Measurements from ENCODE around the gene HOXB3.

DNA sequence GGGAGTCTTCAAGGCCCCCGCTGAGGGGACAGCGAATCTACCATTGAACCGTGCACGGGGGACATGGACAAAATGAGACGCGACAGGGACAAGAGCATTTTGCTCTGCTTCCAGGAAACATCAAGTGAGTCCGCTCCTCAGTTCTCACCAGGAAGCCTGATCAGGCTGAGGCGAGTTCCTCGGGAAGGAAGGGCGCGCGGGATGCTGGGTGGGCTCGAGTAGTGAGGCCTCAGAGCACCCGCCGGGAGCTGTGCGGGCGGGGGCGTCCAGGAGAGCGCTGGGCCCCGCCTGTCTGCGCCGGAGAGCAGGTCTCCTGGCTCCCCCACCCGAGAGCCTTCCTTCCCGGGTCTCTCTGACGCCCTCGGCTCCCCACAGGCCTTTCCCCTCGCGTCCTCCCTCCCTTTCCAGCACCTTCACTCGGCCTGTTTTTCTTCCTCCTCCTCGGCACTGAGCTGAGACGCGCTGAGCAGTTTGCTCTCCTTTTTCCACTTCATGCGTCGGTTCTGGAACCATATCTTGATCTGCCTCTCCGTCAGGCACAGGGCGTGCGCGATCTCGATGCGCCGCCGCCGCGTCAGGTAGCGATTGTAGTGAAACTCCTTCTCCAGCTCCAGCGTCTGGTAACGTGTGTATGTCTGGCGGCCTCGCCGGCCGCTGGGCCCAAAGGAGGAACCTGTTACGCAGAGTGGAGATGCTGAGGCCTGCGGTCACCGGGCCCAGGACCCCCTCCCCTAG is 6.1 kb upstream of the HOXB3 start:
- TF ChIP-seq, protein P1, sequence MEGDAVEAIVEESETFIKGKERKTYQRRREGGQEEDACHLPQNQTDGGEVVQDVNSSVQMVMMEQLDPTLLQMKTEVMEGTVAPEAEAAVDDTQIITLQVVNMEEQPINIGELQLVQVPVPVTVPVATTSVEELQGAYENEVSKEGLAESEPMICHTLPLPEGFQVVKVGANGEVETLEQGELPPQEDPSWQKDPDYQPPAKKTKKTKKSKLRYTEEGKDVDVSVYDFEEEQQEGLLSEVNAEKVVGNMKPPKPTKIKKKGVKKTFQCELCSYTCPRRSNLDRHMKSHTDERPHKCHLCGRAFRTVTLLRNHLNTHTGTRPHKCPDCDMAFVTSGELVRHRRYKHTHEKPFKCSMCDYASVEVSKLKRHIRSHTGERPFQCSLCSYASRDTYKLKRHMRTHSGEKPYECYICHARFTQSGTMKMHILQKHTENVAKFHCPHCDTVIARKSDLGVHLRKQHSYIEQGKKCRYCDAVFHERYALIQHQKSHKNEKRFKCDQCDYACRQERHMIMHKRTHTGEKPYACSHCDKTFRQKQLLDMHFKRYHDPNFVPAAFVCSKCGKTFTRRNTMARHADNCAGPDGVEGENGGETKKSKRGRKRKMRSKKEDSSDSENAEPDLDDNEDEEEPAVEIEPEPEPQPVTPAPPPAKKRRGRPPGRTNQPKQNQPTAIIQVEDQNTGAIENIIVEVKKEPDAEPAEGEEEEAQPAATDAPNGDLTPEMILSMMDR (IDR thresholded peaks at IDR 0.05) = no peak
- TF ChIP-seq JUND (IDR thresholded peaks at IDR 0.05) (no peak), SMC3 (IDR thresholded peaks at IDR 0.05; ENCODE audit: low read depth, low read length) (no peak), YY1 (IDR thresholded peaks at IDR 0.05; ENCODE audit: low read depth) (no peak), FOXM1 (IDR thresholded peaks at IDR 0.05; ENCODE audit: low read depth) (no peak), SIN3A (IDR thresholded peaks at IDR 0.05; ENCODE audit: borderline replicate concordance, low read depth, low read length) (no peak), RAD21 (IDR thresholded peaks at IDR 0.05; ENCODE audit: low read length) (no peak), GABPA (IDR thresholded peaks at IDR 0.05; ENCODE audit: low read depth) (no peak), EP300 (IDR thresholded peaks at IDR 0.05; ENCODE audit: borderline replicate concordance in 1 of 2, low read depth in 1 of 2, low read length in 1 of 2) (no peak), EZH2phosphoT487 (IDR thresholded peaks at IDR 0.05; ENCODE audit: borderline replicate concordance, low read depth) (no peak)
- TF ChIP-seq, protein P2, sequence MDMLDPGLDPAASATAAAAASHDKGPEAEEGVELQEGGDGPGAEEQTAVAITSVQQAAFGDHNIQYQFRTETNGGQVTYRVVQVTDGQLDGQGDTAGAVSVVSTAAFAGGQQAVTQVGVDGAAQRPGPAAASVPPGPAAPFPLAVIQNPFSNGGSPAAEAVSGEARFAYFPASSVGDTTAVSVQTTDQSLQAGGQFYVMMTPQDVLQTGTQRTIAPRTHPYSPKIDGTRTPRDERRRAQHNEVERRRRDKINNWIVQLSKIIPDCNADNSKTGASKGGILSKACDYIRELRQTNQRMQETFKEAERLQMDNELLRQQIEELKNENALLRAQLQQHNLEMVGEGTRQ (IDR thresholded peaks at IDR 0.05; ENCODE audit: borderline replicate concordance, low read depth, low read length) = no peak
- TF ChIP-seq, protein P3, sequence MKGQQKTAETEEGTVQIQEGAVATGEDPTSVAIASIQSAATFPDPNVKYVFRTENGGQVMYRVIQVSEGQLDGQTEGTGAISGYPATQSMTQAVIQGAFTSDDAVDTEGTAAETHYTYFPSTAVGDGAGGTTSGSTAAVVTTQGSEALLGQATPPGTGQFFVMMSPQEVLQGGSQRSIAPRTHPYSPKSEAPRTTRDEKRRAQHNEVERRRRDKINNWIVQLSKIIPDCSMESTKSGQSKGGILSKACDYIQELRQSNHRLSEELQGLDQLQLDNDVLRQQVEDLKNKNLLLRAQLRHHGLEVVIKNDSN (IDR thresholded peaks at IDR 0.05; ENCODE audit: borderline replicate concordance, low read depth) = no peak
- TF ChIP-seq, protein P4, sequence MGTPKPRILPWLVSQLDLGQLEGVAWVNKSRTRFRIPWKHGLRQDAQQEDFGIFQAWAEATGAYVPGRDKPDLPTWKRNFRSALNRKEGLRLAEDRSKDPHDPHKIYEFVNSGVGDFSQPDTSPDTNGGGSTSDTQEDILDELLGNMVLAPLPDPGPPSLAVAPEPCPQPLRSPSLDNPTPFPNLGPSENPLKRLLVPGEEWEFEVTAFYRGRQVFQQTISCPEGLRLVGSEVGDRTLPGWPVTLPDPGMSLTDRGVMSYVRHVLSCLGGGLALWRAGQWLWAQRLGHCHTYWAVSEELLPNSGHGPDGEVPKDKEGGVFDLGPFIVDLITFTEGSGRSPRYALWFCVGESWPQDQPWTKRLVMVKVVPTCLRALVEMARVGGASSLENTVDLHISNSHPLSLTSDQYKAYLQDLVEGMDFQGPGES (IDR thresholded peaks at IDR 0.05; ENCODE audit: low read depth, low read length) = no peak
